DOHH2 (cell line): ENCODE measurements around the gene COX10.

Experiments
- H3F3A ChIP-seq: fragments of 200-600 bp; sonication (generic), shearing (Covaris generic); 2 replicates; pipeline ENCODE4 v1.6.0; 2016; ENCODE audit warnings: antibody characterized with exemption, mild to moderate bottlenecking; ENCODE audit not compliant: control insufficient read depth, insufficient read depth
- H3K27ac ChIP-seq: fragments of 200-600 bp; sonication (generic); 2 replicates; pipeline ENCODE4 v1.5.1; 2014; ENCODE audit warnings: low read depth, mild to moderate bottlenecking, low read length, moderate library complexity
- H3K27me3 ChIP-seq: fragments of 200-600 bp; sonication (generic); 2 replicates; pipeline ENCODE4 v1.6.1; 2014; ENCODE audit warnings: mild to moderate bottlenecking, low read length, mixed read lengths; ENCODE audit not compliant: control insufficient read depth
- H3K36me3 ChIP-seq: fragments of 200-600 bp; sonication (generic); 2 replicates; pipeline ENCODE4 v1.6.1; 2014; ENCODE audit warnings: mild to moderate bottlenecking, low read length, moderate library complexity, mixed read lengths; ENCODE audit not compliant: control insufficient read depth
- H3K4me1 ChIP-seq: fragments of 200-600 bp; sonication (generic); 2 replicates; pipeline ENCODE4 v1.6.1; 2014; ENCODE audit warnings: mild to moderate bottlenecking, low read length, mixed read lengths; ENCODE audit not compliant: control insufficient read depth
- H3K4me2 ChIP-seq: fragments of 200-600 bp; sonication (generic); 2 replicates; pipeline ENCODE4 v1.6.0; 2014; ENCODE audit warnings: mild to moderate bottlenecking, low read length, moderate library complexity
- H3K4me3 ChIP-seq: fragments of 200-600 bp; sonication (generic); 2 replicates; pipeline ENCODE4 v1.5.1; 2014; ENCODE audit warnings: mild to moderate bottlenecking, low read length, mixed read lengths
- H3K79me2 ChIP-seq: fragments of 200-600 bp; sonication (generic); 2 replicates; pipeline ENCODE4 v1.6.1; 2014; ENCODE audit warnings: mild to moderate bottlenecking, low read length, mixed read lengths; ENCODE audit not compliant: control insufficient read depth
- H3K9me2 ChIP-seq: fragments of 200-600 bp; sonication (generic); replicated peaks from 2 replicates; pipeline ENCODE4 v1.6.1; 2014; ENCODE audit warnings: mild to moderate bottlenecking, low read length, mixed read lengths; ENCODE audit not compliant: control insufficient read depth
- H3K9me3 ChIP-seq: fragments of 200-600 bp; sonication (generic); 2 replicates; pipeline ENCODE4 v1.6.1; 2014; ENCODE audit warnings: antibody characterized with exemption, low read length, mixed read lengths; ENCODE audit not compliant: control insufficient read depth, insufficient read depth
- H4K20me1 ChIP-seq: fragments of 200-600 bp; sonication (generic); 2 replicates; pipeline ENCODE4 v1.6.0; 2014; ENCODE audit warnings: low read depth, mild to moderate bottlenecking, antibody characterized with exemption, low read length, moderate library complexity; ENCODE audit not compliant: control insufficient read depth, insufficient read depth
- EZH2phosphoT487 ChIP-seq: fragments of 200-600 bp; sonication (generic); IDR thresholded peaks from 2 replicates; pipeline ENCODE4 v1.6.1; 2017; ENCODE audit warnings: borderline replicate concordance, mild to moderate bottlenecking, antibody characterized with exemption, low read length, moderate library complexity, mixed read lengths
- TF ChIP-seq, protein P1 (sequence below): fragments of 200-600 bp; sonication (generic); IDR thresholded peaks from one replicate; pipeline ENCODE4 v1.5.1; 2014; ENCODE audit warnings: antibody characterized with exemption, mild to moderate bottlenecking, low read depth, low read length; ENCODE audit not compliant: poor library complexity, severe bottlenecking

The COX10 gene

DNA sequence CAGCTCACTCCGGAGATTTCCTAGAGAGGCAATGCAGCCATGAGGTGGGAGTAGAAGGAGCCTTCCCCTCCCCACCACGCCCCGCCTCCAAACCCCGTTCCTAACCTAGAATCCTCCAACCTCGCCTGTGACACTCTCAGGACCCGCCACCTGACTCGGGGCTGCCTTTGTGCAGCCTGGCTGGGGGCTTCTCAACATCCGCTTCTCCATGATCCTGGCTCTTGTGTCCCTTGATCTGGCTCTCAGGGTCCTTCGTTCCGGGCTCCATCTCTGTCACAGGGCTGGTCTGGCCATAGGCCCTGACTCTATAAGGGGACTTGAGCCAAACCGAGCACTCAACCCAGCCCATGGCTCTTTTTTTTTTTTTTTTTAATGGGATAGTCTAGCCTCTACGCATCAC lies 143.1 kb downstream of the COX10 start:
- H3K27me3 ChIP-seq: no peaks in the 10 kb centered on the region
- no peak overlapping the region for H3K27ac ChIP-seq
- no peak for TF ChIP-seq EZH2phosphoT487
- TF ChIP-seq, protein P1, sequence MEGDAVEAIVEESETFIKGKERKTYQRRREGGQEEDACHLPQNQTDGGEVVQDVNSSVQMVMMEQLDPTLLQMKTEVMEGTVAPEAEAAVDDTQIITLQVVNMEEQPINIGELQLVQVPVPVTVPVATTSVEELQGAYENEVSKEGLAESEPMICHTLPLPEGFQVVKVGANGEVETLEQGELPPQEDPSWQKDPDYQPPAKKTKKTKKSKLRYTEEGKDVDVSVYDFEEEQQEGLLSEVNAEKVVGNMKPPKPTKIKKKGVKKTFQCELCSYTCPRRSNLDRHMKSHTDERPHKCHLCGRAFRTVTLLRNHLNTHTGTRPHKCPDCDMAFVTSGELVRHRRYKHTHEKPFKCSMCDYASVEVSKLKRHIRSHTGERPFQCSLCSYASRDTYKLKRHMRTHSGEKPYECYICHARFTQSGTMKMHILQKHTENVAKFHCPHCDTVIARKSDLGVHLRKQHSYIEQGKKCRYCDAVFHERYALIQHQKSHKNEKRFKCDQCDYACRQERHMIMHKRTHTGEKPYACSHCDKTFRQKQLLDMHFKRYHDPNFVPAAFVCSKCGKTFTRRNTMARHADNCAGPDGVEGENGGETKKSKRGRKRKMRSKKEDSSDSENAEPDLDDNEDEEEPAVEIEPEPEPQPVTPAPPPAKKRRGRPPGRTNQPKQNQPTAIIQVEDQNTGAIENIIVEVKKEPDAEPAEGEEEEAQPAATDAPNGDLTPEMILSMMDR: no peak
- H3K4me1 ChIP-seq: no peaks in the 10 kb centered on the region
- no peaks in the 10 kb centered on the region for H3F3A ChIP-seq
- H3K9me2 ChIP-seq: no peaks in the 10 kb centered on the region
- no peak overlapping the region for H3K4me3 ChIP-seq
- H3K9me3 ChIP-seq: no peaks in the 10 kb centered on the region
- H3K79me2 ChIP-seq: no peaks in the 10 kb centered on the region
- H3K36me3 ChIP-seq: peaks cover 9% of the 10 kb centered on the region
- no peaks in the 10 kb centered on the region for H4K20me1 ChIP-seq
- H3K4me2 ChIP-seq: no peak overlapping the region

DNA sequence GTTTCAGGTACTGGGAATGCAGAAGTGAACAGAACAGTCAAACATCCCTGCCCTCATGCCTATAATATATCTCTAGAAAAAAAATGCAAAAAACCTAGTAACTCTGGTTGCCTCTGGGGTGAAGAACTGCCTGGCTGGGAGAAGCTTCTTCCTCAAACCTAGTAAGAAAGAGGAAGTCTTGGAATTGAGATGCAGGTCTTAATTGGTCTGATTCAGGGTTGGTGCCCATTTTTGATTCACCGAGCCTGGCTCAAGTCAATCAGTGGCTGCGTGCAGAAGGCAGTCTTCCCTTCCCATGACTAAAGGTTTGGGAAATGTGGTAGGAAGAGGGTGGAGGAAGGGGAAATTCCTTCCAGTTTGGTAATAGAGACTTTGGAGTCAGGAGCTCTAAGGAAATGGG lies 145.0 kb downstream of the COX10 start:
- no peaks in the 10 kb centered on the region for H4K20me1 ChIP-seq
- no peaks in the 10 kb centered on the region for H3K9me2 ChIP-seq
- no peak for TF ChIP-seq EZH2phosphoT487
- TF ChIP-seq, protein P1: no peak

DNA sequence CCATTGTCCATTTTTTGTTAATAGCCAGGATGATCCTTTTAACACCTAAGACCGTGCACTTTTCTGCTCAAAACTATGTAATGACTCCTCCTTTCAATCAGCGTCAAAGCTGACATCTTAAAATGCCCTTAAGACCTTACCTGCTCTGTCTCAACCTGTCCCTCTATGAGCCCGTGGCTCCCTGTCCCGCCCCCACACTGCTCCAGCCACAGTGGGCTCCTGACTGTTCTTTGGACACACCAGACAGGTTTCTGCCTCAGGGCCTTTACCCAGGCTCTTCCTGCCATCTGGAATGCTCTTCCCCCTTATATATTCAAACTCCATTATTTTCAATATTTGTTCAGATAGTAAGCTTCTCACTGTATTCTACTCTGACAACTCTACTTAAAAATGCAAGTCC lies 153.3 kb downstream of the COX10 start:
- no peak for TF ChIP-seq EZH2phosphoT487
- TF ChIP-seq, protein P1: no peak
- no peaks in the 10 kb centered on the region for H3K27me3 ChIP-seq

More for the DNA sequence above, 145.0 kb downstream of the COX10 start:
- Histone ChIP-seq H3K79me2 (no peaks in the 10 kb centered on the region), H3K27me3 (no peaks in the 10 kb centered on the region), H3K27ac (no peak overlapping the region), H3K4me3 (no peak overlapping the region), H3K36me3 (peaks cover 6% of the 10 kb centered on the region), H3K4me2 (no peak overlapping the region), H3K9me3 (no peaks in the 10 kb centered on the region), H3F3A (no peaks in the 10 kb centered on the region), H3K4me1 (no peaks in the 10 kb centered on the region)

More for the DNA sequence above, 153.3 kb downstream of the COX10 start:
- no peak overlapping the region for H3K4me2 ChIP-seq
- no peak overlapping the region for H3K27ac ChIP-seq
- no peaks in the 10 kb centered on the region for H3F3A ChIP-seq
- H3K9me3 ChIP-seq: no peaks in the 10 kb centered on the region
- no peaks in the 10 kb centered on the region for H3K36me3 ChIP-seq
- H3K79me2 ChIP-seq: no peaks in the 10 kb centered on the region
- no peaks in the 10 kb centered on the region for H4K20me1 ChIP-seq
- H3K9me2 ChIP-seq: no peaks in the 10 kb centered on the region
- H3K4me3 ChIP-seq: no peak overlapping the region
- no peaks in the 10 kb centered on the region for H3K4me1 ChIP-seq
